Hepatocyte (in vitro differentiated cells): ENCODE results near the gene PRXL2B. TPM values are rescaled to one million over a fixed set of nuclear protein-coding genes. Genes with fewer than 3 reads are reported as not detected.

Source experiments
- DNase-seq: peaks from one replicate; pipeline ENCODE4 v3.0.0-alpha.2; 2016; ENCODE audit warnings: low spot score
- H2AFZ ChIP-seq: fragments of 200-600 bp; sonication (generic); 2 replicates; pipeline ENCODE4 v1.6.0; 2016; ENCODE audit warnings: antibody characterized with exemption, mild to moderate bottlenecking
- H3K27ac ChIP-seq: fragments of 200-600 bp; sonication (generic); 2 replicates; pipeline ENCODE4 v1.5.1; 2016; ENCODE audit warnings: mild to moderate bottlenecking
- H3K27me3 ChIP-seq: fragments of 200-600 bp; sonication (generic); 2 replicates; pipeline ENCODE4 v1.6.1; 2016
- H3K36me3 ChIP-seq: fragments of 200-600 bp; sonication (generic); replicated peaks from 2 replicates; pipeline ENCODE4 v1.5.1; 2016; ENCODE audit warnings: low read depth; ENCODE audit not compliant: insufficient read depth
- H3K4me1 ChIP-seq: fragments of 200-600 bp; sonication (generic); 2 replicates; pipeline ENCODE4 v1.5.1; 2016; ENCODE audit warnings: mild to moderate bottlenecking, moderate library complexity; ENCODE audit not compliant: insufficient read depth
- H3K4me2 ChIP-seq: fragments of 200-600 bp; sonication (generic); 2 replicates; pipeline ENCODE4 v1.6.0; 2016
- H3K4me3 ChIP-seq: fragments of 200-600 bp; sonication (generic); 2 replicates; pipeline ENCODE4 v1.5.1; 2016; ENCODE audit warnings: mild to moderate bottlenecking
- H3K79me2 ChIP-seq: fragments of 200-600 bp; sonication (generic); 2 replicates; pipeline ENCODE4 v1.6.0; 2017; ENCODE audit warnings: mild to moderate bottlenecking
- H3K9me2 ChIP-seq: fragments of 200-600 bp; sonication (generic); replicated peaks from 2 replicates; pipeline ENCODE4 v1.6.0; 2017; ENCODE audit warnings: mild to moderate bottlenecking; ENCODE audit not compliant: insufficient read depth
- H3K9me3 ChIP-seq: fragments of 200-600 bp; sonication (generic); 2 replicates; pipeline ENCODE4 v1.5.1; 2016; ENCODE audit warnings: low read depth, mild to moderate bottlenecking
- H4K20me1 ChIP-seq: fragments of 200-600 bp; sonication (generic); 2 replicates; pipeline ENCODE4 v1.6.0; 2016; ENCODE audit warnings: mild to moderate bottlenecking; ENCODE audit not compliant: insufficient read depth, poor library complexity, severe bottlenecking
- CTCF ChIP-seq: fragments of 200-600 bp; sonication (generic); IDR thresholded peaks from 2 replicates; pipeline ENCODE4 v1.5.1; 2016; ENCODE audit warnings: antibody characterized with exemption, mild to moderate bottlenecking; ENCODE audit not compliant: poor library complexity
- EZH2 ChIP-seq: fragments of 200-600 bp; sonication (generic); IDR thresholded peaks from 2 replicates; pipeline ENCODE4 v1.6.1; 2016; ENCODE audit warnings: antibody characterized with exemption, mild to moderate bottlenecking, borderline replicate concordance
- EZH2phosphoT487 ChIP-seq: fragments of 200-600 bp; sonication (generic); IDR thresholded peaks from one replicate; pipeline ENCODE4 v1.6.1; 2018; ENCODE audit warnings: antibody characterized with exemption, mild to moderate bottlenecking, low read depth, moderate library complexity; ENCODE audit not compliant: unreplicated experiment, severe bottlenecking
- WGBS: methylation state at CpG from one replicate; pipeline ENCODE4 v1.1.6; 2016; ENCODE audit warnings: low lambda C conversion rate; ENCODE audit errors: missing lambda C conversion rate; 5-methylcytosine and 5-hydroxymethylcytosine counted together
- polyA plus RNA-seq: library from polyadenylated mRNA; unstranded; fragments of >200 nt; fragmentation: Nextera tagmentation; extraction: Ambion mirVana; gene quantifications from 2 replicates; pipeline ENCODE4 v1.2.1, GENCODE V29; 2016
- total RNA-seq: library from RNA; depleted of rRNA; stranded (reverse); fragments of >200 nt; gene quantifications from 2 replicates; pipeline ENCODE4 v1.2.3, GENCODE V29; 2014

Gene PRXL2B
- total and polyA plus RNA-seq, 2 experiments from 2014 or later, result 36.7 to 41.4 TPM

GRCh38 chr1:2558861-2559260 is 27.7 kb upstream of the PRXL2B start:
- Histone ChIP-seq H3K9me2 (no peaks in the 10 kb centered on the region), H3K4me2 (no peak overlapping the region), H3K27me3 (no peaks in the 10 kb centered on the region), H3K36me3 (no peaks in the 10 kb centered on the region), H3K9me3 (no peaks in the 10 kb centered on the region), H3K27ac (no peak overlapping the region), H4K20me1 (no peaks in the 10 kb centered on the region), H2AFZ (no peak overlapping the region), H3K79me2 (no peaks in the 10 kb centered on the region), H3K4me1 (peaks cover 15% of the 10 kb centered on the region), H3K4me3 (no peak overlapping the region)
- TF ChIP-seq EZH2phosphoT487, result no peak
- TF ChIP-seq CTCF, result no peak
- no peak for TF ChIP-seq EZH2
- DNase-seq, result no peak
- WGBS, result 94% methylated on average over 6 of the region's 6 CpGs

GRCh38 chr1:2559509-2560298 is 26.9 kb upstream of the PRXL2B start:
- Histone ChIP-seq H3K9me3 (no peaks in the 10 kb centered on the region), H3K27me3 (no peaks in the 10 kb centered on the region), H2AFZ (no peak overlapping the region), H3K36me3 (no peaks in the 10 kb centered on the region), H3K79me2 (no peaks in the 10 kb centered on the region), H3K4me3 (no peak overlapping the region), H3K9me2 (no peaks in the 10 kb centered on the region), H3K27ac (no peak overlapping the region), H4K20me1 (no peaks in the 10 kb centered on the region), H3K4me1 (peaks cover 15% of the 10 kb centered on the region), H3K4me2 (no peak overlapping the region)
- no peak for DNase-seq
- TF ChIP-seq EZH2phosphoT487 (no peak), CTCF (no peak), EZH2 (no peak)
- 90% methylated on average over 32 of the region's 35 CpGs for WGBS

GRCh38 chr1:2560299-2561073 is 26.1 kb upstream of the PRXL2B start:
- Histone ChIP-seq H3K9me2 (no peaks in the 10 kb centered on the region), H3K4me3 (no peak overlapping the region), H3K27ac (no peak overlapping the region), H2AFZ (no peak overlapping the region), H3K4me2 (no peak overlapping the region), H3K4me1 (peaks cover 15% of the 10 kb centered on the region), H4K20me1 (no peaks in the 10 kb centered on the region), H3K36me3 (no peaks in the 10 kb centered on the region), H3K79me2 (no peaks in the 10 kb centered on the region), H3K9me3 (no peaks in the 10 kb centered on the region), H3K27me3 (no peaks in the 10 kb centered on the region)
- DNase-seq, result no peak
- 92% methylated on average over 13 of the region's 15 CpGs for WGBS
- no peak for TF ChIP-seq CTCF
- TF ChIP-seq EZH2, result no peak
- no peak for TF ChIP-seq EZH2phosphoT487
